IPS-18c (cell line): ENCODE results near the gene KRTAP2-1.
"Not testable (repeated sequence)": the region's sequence is repeated elsewhere in the genome, so short reads cannot be mapped to it uniquely, and the experiment has no call there.

Source experiments
- H3K4me3 ChIP-seq: 2 replicates; pipeline ENCODE4 v1.7.0; 2013; ENCODE audit warnings: low read depth, mild to moderate bottlenecking, low read length, moderate library complexity; ENCODE audit not compliant: insufficient read depth
- H3K9me3 ChIP-seq: one replicate; pipeline ENCODE4 v1.6.1; 2013; ENCODE audit warnings: mild to moderate bottlenecking, low read length, moderate library complexity; ENCODE audit not compliant: control insufficient read depth, insufficient read depth

KRTAP2-1 gene

DNA sequence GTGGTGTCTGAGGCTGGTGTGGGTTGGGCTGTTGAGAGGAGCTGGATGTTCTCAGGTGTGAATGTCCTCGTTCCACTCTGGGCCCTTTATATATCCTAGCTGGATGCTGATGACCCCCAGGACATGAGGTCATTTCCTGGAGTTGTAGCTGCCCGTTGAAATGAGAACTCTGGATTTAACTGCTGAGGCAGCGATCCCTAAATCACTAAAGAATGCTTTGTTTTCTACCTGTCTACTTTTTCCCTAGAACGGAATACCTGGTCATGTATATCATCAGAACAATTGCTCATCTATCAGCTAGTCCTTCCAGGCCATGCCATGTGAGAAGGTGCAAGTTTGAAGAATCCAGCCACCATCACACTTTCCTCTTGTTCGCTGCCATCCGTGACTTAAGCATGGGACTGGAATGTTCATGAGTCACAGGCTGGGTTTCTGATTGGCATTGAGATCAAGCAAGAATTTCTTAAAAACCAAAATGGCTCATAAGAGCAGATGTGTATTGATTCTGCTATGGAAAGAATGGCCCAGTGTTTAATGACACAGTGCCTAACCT lies 13.0 kb upstream of the KRTAP2-1 start, which contains the start of gene KRTAP2-3:
Gene KRTAP2-3 (minus strand): TSS at position 63 of the 553 bp plus-strand sequence. CDS start 64 bp downstream, outside the sequence.
- Histone ChIP-seq H3K9me3 (no peaks in the 10 kb centered on the region), H3K4me3 (no peak within 1 kb of the TSS)

DNA sequence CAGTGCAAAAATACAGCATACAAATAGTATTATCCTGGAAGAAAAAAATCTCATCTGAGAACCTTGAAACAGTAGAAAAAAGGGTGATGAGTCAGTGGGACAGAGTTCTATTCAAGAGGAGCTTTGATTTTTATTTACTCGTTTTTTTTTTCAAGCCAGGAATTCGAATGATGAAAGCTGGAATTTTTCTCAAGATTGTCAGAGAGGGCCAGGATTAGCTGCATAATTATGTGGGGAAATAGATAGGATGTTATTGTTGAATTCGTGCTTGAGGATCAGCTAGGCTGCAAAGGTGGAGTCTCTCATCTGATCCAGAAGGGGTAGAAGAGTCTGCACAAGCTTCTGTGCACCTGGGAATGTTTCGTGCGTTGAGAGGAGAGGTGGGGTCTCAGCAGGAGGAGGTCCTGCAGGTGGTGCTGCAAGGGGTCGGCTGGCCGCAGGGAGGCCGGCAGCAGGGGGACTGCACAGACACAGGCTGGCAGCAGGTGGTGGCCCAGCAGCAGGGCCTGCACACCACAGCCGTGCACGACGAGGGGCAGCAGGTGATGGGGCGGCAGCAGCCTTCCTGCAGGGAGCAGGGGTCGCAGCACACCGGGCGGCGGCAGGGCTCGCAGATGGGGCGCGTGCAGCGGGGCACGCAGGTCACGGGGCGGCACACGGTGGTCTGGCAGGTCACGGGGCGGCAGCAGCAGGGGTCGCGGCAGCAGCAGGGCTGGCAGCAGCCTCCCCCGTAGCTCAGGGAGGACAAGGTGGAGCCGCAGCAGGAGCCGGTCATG lies 12.3 kb upstream of the KRTAP2-1 start:
- not testable (repeated sequence) for H3K4me3 ChIP-seq, H3K9me3 ChIP-seq

DNA sequence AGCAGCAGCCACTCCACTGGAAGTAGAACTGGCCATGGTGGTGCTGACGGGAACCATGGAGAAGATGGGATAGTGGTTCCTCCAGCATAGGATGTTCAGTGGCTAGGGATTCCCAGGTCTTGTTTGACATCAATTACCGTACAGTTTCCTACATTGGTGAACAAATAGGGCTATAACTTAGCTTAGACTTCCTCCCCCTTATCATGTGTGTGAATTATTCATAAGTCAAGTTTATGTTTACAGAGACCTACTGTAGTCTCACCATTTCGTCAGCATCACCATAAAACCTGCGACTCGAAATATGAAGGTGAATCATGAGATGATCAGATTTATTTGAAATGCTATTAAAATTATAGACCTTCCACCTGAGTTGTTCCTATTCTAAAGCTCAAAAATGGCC lies 11.6 kb upstream of the KRTAP2-1 start:
- H3K4me3 ChIP-seq = no peak overlapping the region
- H3K9me3 ChIP-seq = no peaks in the 10 kb centered on the region

- no peaks in the 10 kb centered on the region for H3K9me3 ChIP-seq
- H3K4me3 ChIP-seq = no peak overlapping the region
Observed at GRCh38 chr17:41057547-41057946, 10.4 kb upstream of the KRTAP2-1 start.

DNA sequence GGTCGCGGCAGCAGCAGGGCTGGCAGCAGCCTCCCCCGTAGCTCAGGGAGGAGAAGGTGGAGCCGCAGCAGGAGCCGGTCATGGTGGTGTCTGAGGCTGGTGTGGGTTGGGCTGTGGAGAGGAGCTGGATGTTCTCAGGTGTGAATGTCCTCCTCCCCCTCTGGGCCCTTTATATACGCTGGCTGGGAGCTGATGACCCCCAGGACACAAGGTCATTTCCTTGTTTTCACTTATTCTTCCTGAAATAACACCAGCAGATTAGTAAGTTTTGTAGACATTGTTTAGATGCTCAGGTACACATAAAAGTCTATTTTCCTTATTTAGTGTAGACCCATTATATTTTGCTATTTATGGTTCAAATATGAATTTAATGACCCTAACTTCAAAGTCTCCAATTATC lies 8.0 kb upstream of the KRTAP2-1 start, which contains the start of gene KRTAP2-2:
Gene KRTAP2-2 (minus strand): TSS at position 101 of the 400 bp plus-strand sequence. CDS start 19 bp downstream, at position 82.
- H3K4me3 ChIP-seq = not testable (repeated sequence)

GRCh38 chr17:41054556-41054955 lies 7.4 kb upstream of the KRTAP2-1 start:
- H3K9me3 ChIP-seq = not testable (repeated sequence)

More for the DNA sequence above, 8.0 kb upstream of the KRTAP2-1 start, which contains the start of gene KRTAP2-2:
- not testable (repeated sequence) for H3K9me3 ChIP-seq

GRCh38 chr17:41054025-41054424 lies 6.9 kb upstream of the KRTAP2-1 start:
- H3K4me3 ChIP-seq = no peak overlapping the region
- H3K9me3 ChIP-seq = no peaks in the 10 kb centered on the region

More at GRCh38 chr17:41054556-41054955, 7.4 kb upstream of the KRTAP2-1 start:
- not testable (repeated sequence) for H3K4me3 ChIP-seq

GRCh38 chr17:41052566-41052965 lies 5.5 kb upstream of the KRTAP2-1 start:
- H3K9me3 ChIP-seq = no peaks in the 10 kb centered on the region
- H3K4me3 ChIP-seq = no peak overlapping the region

DNA sequence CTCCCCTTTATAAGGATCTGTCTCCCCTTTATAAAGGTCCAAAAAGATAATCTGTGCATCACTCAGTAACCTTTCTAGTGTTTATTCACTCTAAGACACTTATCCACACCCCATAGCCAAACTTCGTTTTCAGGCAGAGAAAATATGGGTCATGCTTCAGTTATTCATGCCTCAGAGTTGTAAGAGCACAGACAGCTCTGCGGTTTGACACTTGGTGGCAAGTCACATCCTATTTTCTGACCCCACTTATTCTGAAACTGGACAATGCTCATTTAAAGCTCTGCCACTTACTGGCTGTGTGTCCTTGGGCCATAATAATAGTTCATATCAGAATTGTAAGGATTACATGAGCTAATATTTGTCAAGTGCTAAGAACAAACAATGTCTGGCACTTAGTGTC lies 2.0 kb upstream of the KRTAP2-1 start:
- H3K9me3 ChIP-seq = no peaks in the 10 kb centered on the region
- H3K4me3 ChIP-seq = no peak overlapping the region

GRCh38 chr17:41048441-41048840 lies 1.3 kb upstream of the KRTAP2-1 start:
- H3K4me3 ChIP-seq = no peak overlapping the region
- no peaks in the 10 kb centered on the region for H3K9me3 ChIP-seq

- Histone ChIP-seq H3K4me3 (no peak overlapping the region), H3K9me3 (no peaks in the 10 kb centered on the region)
Observed at GRCh38 chr17:41042953-41043352, 4.2 kb downstream of the KRTAP2-1 start.

- not testable (repeated sequence) for H3K4me3 ChIP-seq, H3K9me3 ChIP-seq
Observed at GRCh38 chr17:41040783-41041571, 6.1 kb downstream of the KRTAP2-1 start, which contains the start of gene KRTAP1-1. Gene KRTAP1-1 (minus strand): TSS chr17:41041450. CDS start chr17:41041397, 53 bp downstream.

DNA sequence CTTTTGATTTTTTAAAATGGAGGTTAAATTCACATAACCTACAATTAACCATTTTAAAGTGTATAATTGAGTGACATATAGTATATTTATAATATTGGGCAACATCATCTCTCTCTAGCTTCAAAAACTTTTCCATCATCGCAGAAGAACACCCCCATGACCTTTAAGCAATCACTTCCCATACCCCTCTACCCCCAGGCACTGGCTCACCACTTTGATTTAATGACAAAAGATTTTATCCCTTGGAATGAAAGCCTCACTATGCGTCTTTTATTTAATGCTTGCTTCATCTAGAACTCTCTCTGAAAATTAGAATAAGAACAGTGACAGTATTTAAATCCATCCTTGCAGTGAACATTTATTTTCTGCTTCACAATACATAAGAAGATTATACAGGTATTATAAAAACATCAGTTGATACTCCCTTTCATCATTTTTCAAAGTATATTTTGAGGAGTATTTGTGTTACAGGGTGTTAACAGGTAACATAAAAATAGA lies 9.2 kb downstream of the KRTAP2-1 start:
- H3K4me3 ChIP-seq = no peak overlapping the region

DNA sequence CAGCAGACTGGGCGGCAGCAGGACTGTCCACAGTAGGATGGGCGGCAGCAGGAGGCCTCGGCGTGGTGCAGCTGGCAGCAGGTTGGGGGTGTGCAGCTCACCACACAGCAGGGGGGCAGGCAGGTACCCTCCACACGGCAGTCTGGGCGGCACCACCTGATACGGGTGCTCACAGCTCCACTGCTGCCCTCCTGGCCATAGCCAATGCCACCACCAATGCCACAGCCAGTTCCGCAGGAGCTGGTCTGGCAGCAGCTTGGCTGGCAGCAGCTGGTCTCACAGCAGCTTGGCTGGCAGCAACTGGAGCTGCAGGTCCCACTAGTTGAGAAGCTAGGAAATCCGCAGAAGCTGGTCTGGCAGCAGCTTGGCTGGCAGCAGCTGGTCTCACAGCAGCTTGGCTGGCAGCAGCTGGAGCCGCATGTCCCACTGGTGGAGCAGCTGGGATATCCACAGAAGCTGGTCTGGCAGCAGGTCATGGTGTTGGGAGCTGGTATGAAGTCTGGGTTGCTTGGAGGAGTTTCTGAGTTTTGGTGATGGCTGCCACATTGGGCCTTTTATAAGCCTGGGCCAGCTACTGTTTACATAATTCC lies 12.7 kb downstream of the KRTAP2-1 start, which contains the start of gene KRTAP1-3:
Gene KRTAP1-3 (minus strand): TSS at position 529 of the 590 bp plus-strand sequence. CDS start 53 bp downstream, at position 476.
- H3K4me3 ChIP-seq, H3K9me3 ChIP-seq: not testable (repeated sequence)

More for the DNA sequence above, 9.2 kb downstream of the KRTAP2-1 start:
- H3K9me3 ChIP-seq = no peaks in the 10 kb centered on the region

GRCh38 chr17:41029633-41030245 lies 17.4 kb downstream of the KRTAP2-1 start, which contains the start of gene KRTAP1-4:
Gene KRTAP1-4 (minus strand): TSS chr17:41030195. CDS start chr17:41030078, 117 bp downstream.
- no peaks in the 10 kb centered on the region for H3K9me3 ChIP-seq
- no peak within 1 kb of the TSS for H3K4me3 ChIP-seq

- Histone ChIP-seq H3K9me3 (no peaks in the 10 kb centered on the region), H3K4me3 (no peak within 1 kb of the TSS)
Observed at GRCh38 chr17:41026715-41027471, 20.2 kb downstream of the KRTAP2-1 start, which contains the start of gene KRTAP1-5. Gene KRTAP1-5 (minus strand): TSS chr17:41027208. CDS start chr17:41027155, 53 bp downstream.
